ENCODE results near the gene BEST1. TPM values are rescaled to one million over a fixed set of nuclear protein-coding genes. Genes with fewer than 3 reads are reported as not detected.

Gene BEST1
- total and polyA plus RNA-seq, 2 of the 13 experiments (the other 11 are each of a cell fraction or from before 2014, with no cell fraction given): 0.09 to 0.65 TPM

- no peak for TF ChIP-seq REXO4 (CRISPR knock-in tag; IDR thresholded peaks at IDR 0.05; ENCODE audit: borderline replicate concordance)
- TF ChIP-seq ZNF230 (CRISPR knock-in tag; IDR thresholded peaks at IDR 0.05): no peak
- TF ChIP-seq, protein P1, sequence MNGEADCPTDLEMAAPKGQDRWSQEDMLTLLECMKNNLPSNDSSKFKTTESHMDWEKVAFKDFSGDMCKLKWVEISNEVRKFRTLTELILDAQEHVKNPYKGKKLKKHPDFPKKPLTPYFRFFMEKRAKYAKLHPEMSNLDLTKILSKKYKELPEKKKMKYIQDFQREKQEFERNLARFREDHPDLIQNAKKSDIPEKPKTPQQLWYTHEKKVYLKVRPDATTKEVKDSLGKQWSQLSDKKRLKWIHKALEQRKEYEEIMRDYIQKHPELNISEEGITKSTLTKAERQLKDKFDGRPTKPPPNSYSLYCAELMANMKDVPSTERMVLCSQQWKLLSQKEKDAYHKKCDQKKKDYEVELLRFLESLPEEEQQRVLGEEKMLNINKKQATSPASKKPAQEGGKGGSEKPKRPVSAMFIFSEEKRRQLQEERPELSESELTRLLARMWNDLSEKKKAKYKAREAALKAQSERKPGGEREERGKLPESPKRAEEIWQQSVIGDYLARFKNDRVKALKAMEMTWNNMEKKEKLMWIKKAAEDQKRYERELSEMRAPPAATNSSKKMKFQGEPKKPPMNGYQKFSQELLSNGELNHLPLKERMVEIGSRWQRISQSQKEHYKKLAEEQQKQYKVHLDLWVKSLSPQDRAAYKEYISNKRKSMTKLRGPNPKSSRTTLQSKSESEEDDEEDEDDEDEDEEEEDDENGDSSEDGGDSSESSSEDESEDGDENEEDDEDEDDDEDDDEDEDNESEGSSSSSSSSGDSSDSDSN (CRISPR knock-in tag; IDR thresholded peaks at IDR 0.05): peak; percentile 30; the same call in 1 of the 2 replicates
- TF ChIP-seq ELF4 (CRISPR knock-in tag; IDR thresholded peaks at IDR 0.05; ENCODE audit: borderline replicate concordance): no peak
- TF ChIP-seq, protein P2, sequence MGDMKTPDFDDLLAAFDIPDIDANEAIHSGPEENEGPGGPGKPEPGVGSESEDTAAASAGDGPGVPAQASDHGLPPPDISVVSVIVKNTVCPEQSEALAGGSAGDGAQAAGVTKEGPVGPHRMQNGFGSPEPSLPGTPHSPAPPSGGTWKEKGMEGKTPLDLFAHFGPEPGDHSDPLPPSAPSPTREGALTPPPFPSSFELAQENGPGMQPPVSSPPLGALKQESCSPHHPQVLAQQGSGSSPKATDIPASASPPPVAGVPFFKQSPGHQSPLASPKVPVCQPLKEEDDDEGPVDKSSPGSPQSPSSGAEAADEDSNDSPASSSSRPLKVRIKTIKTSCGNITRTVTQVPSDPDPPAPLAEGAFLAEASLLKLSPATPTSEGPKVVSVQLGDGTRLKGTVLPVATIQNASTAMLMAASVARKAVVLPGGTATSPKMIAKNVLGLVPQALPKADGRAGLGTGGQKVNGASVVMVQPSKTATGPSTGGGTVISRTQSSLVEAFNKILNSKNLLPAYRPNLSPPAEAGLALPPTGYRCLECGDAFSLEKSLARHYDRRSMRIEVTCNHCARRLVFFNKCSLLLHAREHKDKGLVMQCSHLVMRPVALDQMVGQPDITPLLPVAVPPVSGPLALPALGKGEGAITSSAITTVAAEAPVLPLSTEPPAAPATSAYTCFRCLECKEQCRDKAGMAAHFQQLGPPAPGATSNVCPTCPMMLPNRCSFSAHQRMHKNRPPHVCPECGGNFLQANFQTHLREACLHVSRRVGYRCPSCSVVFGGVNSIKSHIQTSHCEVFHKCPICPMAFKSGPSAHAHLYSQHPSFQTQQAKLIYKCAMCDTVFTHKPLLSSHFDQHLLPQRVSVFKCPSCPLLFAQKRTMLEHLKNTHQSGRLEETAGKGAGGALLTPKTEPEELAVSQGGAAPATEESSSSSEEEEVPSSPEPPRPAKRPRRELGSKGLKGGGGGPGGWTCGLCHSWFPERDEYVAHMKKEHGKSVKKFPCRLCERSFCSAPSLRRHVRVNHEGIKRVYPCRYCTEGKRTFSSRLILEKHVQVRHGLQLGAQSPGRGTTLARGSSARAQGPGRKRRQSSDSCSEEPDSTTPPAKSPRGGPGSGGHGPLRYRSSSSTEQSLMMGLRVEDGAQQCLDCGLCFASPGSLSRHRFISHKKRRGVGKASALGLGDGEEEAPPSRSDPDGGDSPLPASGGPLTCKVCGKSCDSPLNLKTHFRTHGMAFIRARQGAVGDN (CRISPR knock-in tag; IDR thresholded peaks at IDR 0.05): peak; percentile 50; the same call in 1 of the 2 replicates
- no peak for TF ChIP-seq CBX5 (CRISPR knock-in tag; IDR thresholded peaks at IDR 0.05; ENCODE audit: borderline replicate concordance)
- TF ChIP-seq ZNF20 (CRISPR knock-in tag; IDR thresholded peaks at IDR 0.05): no peak
- TF ChIP-seq ZUFSP (CRISPR knock-in tag; IDR thresholded peaks at IDR 0.05; ENCODE audit: borderline replicate concordance): no peak
- 0 out of 2 replicates have a peak, but pooled peaks have one; percentile 32 for TF ChIP-seq ZNF263 (CRISPR knock-in tag; IDR thresholded peaks at IDR 0.05)
- no peak for TF ChIP-seq FOXC1 (CRISPR knock-in tag; IDR thresholded peaks at IDR 0.05; ENCODE audit: borderline replicate concordance)
- TF ChIP-seq, protein P3, sequence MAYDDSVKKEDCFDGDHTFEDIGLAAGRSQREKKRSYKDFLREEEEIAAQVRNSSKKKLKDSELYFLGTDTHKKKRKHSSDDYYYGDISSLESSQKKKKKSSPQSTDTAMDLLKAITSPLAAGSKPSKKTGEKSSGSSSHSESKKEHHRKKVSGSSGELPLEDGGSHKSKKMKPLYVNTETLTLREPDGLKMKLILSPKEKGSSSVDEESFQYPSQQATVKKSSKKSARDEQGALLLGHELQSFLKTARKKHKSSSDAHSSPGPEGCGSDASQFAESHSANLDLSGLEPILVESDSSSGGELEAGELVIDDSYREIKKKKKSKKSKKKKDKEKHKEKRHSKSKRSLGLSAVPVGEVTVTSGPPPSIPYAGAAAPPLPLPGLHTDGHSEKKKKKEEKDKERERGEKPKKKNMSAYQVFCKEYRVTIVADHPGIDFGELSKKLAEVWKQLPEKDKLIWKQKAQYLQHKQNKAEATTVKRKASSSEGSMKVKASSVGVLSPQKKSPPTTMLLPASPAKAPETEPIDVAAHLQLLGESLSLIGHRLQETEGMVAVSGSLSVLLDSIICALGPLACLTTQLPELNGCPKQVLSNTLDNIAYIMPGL (CRISPR knock-in tag; IDR thresholded peaks at IDR 0.05; ENCODE audit: borderline replicate concordance in 1 of 2, low read depth in 1 of 2): 0 out of 4 replicates have a peak, but pooled peaks of 1 of the 2 experiments have one; percentile 24
- TF ChIP-seq ZFP82 (CRISPR knock-in tag; IDR thresholded peaks at IDR 0.05; ENCODE audit: borderline replicate concordance): no peak
- TF ChIP-seq GABPB1 (CRISPR knock-in tag; IDR thresholded peaks at IDR 0.05): 0 out of 2 replicates have a peak, but pooled peaks have one; percentile 31
- no peak for TF ChIP-seq PAF1 (CRISPR knock-in tag; IDR thresholded peaks at IDR 0.05)
- TF ChIP-seq TFDP1 (CRISPR knock-in tag; IDR thresholded peaks at IDR 0.05; ENCODE audit: borderline replicate concordance): no peak
Observed at GRCh38 chr11:61954851-61955421, 4.8 kb downstream of the BEST1 start (continued).
